SKM-1 (cell line): Measurements from ENCODE around the gene ATF4.
"Not testable (repeated sequence)": the region's sequence is repeated elsewhere in the genome, so short reads cannot be mapped to it uniquely, and the experiment has no call there.

ENCODE experiments used
- DNase-seq: peaks from one replicate; lab custom pipeline; 2025; ENCODE audit not compliant: unreplicated experiment; lab: John Stamatoyannopoulos, UW

Gene ATF4

DNA sequence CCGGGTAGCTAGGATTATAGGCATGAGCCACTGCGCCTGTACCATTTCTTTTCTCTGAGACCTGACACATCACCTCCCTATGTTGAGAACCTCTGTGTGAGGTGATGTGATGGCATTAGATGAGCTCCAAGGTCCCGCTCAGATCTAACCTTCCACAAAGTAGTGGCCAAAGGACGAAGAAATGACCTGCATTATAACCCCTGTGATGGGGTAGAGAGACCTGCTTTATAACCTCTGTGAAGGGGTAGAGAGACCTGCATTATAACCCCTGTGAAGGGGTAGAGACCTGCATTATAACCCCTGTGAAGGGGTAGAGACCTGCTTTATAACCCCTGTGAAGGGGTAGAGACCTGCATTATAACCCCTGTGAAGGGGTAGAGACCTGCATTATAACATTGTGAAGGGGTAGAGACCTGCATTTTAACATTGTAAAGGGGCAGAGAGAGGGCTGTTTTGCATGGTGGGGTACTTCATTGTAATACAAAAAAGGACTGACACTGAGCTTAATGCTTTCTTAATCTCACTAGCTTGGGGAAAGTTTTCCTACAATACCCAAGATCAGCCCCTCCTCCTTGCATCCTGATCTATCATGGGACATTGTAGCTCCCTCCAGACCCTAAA, 9.7 kb upstream of the ATF4 start:
- DNase-seq = no peak

DNA sequence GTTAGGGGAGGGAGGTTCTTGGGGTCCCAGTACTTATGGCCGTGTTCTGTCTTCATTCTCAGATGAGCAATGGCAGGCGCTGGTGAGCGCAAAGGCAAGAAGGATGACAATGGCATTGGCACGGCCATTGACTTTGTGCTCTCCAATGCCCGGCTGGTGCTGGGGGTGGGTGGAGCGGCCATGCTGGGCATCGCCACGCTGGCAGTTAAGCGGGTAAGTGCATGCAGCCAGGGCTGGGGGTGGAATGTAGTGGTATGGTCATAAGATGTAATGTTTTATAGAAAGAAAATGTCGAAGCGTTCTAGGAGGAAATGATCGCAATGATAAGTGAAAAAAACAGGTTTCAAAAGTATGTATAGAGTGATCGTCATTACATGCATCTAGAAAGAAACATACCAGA, 9.1 kb upstream of the ATF4 start:
- DNase-seq = no peak

DNA sequence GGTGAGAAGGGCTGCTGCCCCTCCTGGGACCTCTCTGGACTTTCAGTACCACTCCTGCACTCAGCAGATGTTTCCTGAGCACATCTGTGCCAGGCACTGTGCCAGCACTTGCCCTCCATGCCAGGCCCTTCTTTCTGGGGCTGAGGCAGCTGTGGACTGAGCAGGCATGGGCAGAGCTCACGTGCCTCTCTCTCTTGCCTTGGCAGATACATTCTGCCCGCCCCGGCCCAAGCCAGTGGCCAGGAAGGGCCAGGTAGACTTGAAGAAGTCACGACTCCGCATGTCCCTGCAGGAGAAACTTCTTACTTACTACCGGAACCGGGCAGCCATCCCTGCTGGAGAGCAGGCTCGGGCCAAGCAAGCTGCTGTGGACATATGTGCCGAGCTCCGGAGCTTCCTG, 8.3 kb upstream of the ATF4 start:
- DNase-seq = no peak

DNA sequence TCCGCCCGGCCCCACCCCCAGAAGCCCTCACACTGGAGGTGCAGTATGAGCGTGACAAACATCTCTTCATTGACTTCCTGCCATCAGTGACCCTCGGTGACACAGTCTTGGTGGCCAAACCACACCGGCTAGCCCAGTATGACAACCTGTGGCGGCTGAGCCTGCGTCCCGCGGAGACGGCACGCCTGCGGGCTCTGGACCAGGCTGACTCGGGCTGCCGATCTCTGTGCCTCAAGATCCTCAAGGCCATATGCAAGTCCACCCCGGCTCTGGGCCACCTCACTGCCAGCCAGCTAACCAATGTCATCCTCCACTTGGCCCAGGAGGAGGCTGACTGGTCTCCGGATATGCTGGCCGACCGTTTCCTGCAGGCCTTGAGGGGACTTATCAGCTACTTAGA, 6.6 kb upstream of the ATF4 start:
- no peak for DNase-seq

DNA sequence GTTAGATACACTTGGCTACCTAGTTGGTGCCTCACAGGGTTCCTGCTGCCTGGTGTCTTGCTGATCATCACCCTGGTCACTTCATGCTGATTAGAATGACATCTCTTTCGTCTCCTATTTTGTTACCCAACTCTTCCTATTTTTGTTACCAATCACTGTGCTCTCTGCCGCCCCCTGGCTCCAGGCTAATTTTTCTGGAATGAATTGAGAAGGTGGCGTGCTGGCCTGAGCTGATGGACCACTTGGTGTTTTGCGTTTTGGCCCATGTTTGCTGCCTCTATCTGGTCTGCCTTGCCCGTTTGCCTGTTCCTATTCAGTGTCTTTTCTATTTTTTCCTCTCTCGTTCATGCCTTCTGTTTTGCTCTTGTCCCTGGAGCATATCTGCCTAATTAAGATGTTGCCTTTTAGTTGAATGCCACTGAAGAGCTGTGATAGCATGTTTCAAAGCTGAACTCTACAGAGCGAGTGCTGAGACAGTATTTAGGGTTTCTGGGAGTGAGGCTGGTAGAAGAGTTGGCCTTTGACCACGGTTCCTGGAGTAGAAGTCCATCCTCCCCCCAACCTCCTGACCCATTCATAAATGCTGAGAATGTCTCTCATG, 5.9 kb upstream of the ATF4 start:
- no peak for DNase-seq

DNA sequence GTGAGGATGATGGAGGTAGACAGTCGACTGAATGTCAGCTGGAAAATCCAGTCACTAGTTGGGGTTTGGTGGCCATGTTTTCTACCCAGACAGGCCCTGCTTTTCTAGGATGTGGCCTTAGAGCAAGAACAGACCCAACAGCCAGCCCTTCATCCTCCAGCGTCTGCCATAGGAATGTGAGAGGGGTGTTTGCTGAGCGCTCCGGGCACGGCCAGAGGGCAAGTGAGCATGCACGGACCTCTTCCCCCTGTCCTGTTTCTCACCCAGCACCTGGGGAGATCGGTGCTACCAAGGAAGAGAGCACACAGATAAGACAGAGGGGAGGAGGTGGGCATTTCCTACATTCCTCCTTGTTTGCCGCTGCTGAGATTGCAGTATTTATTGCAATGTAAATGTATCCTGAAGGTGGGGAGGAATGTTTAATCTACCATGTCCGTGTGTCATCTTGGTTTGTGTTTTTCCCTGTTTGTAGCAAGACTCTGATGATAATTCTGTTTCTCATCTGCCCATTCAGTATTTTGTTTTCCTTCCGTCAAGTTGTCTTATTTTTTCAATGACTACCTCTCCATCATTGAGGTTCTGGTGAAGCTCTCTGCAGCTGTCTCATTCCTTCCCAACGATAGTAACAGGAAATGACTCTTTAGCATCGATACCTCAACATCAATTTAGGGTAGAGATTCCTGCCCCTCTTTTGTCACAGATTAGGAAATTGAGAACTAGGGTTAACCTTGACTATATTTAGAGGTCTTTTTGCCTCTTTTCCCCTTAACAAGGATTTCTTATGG, 4.9 kb upstream of the ATF4 start:
- no peak for DNase-seq

DNA sequence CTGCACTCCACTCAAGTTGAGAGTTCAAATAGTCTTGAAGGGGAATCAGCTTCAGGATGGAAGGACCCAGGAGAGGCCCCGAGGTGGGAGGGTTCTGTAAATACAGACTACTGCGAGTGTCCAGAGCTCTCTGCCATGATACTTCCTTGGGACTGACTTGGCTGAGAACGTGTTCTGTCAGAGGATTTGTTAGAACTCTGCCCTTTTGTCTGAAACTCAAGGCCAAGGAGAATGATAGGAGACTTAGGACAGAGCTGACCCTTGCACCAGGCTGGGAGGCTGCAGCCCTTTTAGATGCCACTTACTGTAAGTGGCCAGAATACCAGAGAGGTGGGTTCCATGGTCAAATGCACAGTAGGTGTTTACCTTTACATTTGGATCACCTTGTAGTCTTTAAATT, 2.9 kb upstream of the ATF4 start:
- no peak for DNase-seq

DNA sequence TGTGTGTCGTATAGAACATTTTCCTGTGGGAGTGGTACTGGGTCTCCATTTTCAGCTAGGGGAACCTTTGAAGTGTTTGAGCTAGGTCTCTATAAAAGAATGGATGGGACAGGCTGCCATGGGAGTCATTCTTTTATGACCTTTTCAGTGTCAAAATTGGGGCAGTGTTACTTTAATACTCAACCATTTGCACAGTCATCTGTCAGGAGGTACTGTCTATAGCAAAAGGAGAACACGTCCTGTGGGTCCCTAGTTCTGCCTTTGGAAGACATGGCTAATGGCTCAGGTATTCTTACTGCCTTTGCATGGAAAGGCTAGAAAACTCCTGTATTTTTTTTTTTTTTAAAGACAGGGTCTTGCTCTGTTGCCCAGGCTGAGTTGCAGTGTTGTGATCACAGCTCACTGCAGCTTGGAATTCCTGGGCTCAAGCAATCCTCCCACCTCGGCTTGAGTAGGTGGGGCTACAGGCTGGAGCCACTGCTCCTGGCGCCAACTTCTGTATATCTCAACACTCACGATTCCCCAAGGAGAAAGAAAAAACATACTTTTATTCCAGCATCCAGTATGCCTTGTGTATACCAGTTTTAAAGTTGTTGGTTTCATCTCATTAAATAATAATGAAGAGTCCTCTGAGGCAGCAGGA, 2.1 kb upstream of the ATF4 start:
- no peak for DNase-seq

DNA sequence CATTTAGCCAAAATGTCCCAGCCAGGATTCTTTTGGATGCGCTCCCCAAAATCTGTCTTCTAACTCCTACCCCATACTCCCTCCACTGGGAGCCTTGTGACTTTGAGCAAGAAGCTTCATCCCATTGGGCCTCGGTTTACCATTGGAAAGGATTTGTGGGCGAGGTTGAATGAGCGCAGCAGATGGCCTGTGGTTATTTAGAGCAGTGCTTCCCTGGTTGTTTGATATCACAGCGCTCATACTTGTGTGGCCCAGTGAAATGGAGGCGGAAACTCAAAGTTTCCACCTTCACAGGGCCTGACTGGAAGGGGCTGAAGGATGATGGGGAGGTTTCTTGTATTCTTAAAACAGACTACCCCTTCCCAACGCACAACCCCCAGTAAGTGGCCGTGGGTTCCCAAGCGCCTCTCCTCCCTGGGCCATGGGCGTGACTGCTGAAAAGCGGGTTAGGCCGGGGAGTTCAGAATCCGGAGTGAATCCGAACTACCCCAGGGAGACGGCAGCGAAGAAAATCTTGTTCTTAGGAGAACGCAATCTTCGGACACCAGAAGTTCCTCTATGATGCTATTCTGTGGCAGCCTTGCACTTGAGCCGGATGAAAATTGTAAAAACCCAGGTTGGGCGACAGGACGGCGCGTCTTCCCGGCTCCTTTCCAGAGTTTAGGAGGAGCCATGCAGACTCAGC, 1.2 kb upstream of the ATF4 start:
- DNase-seq = no peak

DNA sequence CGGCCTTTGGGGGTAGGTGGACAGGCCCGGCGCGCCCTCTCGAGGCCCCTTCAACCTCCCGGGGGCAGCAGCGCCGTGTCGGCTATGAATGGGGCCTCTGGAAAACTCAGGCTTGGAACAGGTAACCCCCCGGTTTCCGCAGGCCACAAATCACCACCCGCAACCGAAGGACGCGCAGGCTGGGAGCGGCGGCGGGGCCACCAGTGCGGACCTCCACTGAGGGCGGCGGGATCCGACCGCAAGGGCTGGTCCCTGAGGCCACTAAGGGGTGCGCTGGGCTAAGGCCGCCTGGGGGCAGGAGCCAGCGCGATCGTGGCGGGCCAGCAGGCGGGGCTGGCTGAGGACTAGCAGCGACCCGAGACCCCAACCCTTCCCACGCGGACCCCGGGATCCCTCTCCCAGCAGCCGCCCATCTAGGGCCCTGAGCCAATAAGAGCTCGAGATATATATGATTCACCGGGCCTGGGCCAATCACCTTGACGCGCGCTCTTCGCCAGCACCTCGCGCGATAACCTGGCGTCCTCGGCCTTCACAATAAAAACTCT, 609 bp upstream of the ATF4 start:
- DNase-seq = peak; percentile 94

DNA sequence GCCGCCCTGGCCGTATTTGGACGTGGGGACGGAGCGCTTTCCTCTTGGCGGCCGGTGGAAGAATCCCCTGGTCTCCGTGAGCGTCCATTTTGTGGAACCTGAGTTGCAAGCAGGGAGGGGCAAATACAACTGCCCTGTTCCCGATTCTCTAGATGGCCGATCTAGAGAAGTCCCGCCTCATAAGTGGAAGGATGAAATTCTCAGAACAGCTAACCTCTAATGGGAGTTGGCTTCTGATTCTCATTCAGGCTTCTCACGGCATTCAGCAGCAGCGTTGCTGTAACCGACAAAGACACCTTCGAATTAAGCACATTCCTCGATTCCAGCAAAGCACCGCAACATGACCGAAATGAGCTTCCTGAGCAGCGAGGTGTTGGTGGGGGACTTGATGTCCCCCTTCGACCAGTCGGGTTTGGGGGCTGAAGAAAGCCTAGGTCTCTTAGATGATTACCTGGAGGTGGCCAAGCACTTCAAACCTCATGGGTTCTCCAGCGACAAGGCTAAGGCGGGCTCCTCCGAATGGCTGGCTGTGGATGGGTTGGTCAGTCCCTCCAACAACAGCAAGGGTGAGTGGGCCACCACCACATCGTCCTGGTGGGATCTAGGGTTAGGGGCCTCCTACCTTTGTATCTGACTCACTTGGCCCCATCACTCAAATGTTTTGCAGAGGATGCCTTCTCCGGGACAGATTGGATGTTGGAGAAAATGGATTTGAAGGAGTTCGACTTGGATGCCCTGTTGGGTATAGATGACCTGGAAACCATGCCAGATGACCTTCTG, 934 bp downstream of the ATF4 start:
- DNase-seq = not testable (repeated sequence)

DNA sequence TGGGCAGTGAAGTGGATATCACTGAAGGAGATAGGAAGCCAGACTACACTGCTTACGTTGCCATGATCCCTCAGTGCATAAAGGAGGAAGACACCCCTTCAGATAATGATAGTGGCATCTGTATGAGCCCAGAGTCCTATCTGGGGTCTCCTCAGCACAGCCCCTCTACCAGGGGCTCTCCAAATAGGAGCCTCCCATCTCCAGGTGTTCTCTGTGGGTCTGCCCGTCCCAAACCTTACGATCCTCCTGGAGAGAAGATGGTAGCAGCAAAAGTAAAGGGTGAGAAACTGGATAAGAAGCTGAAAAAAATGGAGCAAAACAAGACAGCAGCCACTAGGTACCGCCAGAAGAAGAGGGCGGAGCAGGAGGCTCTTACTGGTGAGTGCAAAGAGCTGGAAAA, 1.7 kb downstream of the ATF4 start:
- not testable (repeated sequence) for DNase-seq

DNA sequence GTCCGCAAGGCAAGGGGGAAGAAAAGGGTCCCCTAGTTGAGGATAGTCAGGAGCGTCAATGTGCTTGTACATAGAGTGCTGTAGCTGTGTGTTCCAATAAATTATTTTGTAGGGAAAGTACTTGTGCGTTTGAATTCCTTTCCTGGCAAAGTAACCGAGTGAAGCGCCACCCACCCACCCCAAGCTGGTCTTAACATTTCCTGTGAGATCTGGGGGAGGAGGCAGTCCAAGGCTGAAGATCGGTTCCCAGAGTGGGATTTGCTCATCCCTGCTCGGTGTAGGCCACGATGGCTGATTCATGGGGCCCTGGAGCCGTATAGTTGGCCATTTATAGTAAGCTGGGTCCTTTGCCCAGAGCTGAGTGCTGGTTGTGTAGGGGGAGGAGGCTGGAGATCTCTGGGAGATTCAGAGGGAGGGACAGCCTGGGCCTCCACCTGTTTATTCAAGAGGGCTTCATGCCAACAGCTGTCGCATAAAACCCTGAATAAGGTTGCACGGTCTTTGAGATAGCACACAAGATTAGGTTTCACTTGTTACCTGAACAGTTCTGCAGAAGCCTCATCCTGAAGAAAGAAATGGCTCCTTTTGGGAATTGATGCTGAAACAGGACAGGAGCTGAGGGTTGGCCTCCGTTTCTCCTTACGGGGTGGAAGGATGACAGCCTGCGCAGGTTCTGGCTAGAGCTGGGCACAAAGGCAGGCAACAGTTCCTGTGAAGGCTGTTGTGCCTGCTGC, 2.4 kb downstream of the ATF4 start:
- no peak for DNase-seq

DNA sequence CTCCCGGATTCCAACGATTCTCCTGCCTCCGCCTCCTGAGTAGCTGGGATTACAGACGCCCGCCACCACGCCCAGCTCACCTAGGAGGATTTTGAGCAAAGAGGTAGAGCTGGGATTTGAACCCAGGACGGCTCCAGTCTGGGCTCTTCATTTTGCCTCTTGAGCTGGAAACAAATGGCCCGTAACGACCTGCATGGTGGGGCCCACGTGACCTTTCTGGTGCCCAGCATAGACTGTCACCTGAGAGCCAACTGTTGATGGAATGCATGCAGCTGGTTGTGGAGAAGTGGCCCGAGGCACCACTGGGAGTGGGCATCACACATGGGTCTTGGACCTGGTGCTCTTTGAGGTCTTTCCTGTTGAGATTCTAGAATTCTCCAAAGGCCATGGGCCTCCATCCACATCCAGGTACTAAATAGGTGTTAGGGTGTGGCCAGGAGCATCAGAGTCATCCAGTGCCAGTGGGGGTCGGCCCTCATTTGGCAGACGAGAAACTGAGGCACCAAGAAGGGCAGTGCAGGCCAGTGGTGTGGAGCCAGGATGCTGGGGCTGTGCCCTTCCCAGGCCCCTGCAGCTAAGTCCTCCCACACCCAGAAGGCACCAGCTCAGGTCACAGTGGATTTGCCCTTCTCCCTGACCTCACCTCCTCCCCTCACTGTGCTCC, 3.9 kb downstream of the ATF4 start:
- DNase-seq = no peak

DNA sequence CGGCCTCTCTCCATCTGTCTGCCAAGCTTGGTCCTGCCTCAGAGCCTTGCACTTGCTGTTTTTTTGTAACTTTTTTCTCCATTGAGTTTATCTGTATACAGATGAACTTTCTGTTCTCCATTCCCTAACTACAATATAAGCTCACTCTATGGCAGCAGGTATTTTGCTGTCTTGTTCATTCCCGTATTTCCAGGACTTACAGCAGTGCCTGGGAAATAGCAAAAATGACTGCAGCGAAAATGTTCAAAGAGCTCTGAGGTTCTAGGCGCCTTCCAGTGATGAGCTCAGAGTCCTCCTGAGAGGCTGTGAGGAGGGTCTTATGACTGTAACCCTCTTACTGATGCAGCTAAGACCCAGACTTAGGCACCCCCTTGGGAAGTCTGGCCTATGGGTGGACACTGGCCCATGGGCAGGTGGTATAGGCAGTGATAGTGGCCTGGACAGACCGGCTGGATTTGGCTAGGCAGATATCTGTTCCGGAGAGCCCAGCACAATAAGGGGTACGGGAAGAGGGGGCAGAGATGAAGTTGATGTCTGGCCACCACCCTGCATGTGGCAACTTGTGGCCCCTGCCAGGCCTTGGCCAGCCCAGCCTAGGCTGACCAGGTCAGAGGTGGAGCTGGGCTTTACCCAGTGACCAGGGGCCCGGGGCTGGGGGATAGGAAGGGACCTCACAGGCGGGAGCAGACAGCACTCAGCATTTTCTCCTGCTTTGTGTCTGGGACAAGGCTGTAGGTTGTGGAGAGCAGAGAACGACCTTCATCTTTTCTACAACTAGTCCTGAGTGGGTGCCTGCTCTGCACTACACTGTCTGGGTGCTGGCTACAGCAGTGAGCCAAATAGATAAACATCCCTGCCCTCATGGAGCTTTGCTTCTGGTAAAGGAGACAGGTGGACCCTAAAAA, 4.6 kb downstream of the ATF4 start:
- no peak for DNase-seq

DNA sequence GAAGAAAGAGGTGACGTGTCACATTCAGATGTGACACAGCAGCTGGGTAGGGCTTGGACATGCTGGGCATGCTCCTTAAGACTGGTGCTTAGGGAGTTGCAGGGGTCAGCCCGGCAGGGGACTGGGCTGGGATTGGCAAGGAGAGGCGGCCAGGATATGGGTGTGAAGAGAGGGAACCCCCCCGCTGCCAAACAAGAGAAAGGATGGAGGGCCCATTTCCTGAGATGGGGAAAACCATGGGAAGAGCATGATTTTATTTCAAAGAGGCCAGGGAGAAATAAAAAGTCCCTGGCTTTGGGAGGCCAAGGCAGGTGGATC, 5.3 kb downstream of the ATF4 start:
- DNase-seq = no peak

DNA sequence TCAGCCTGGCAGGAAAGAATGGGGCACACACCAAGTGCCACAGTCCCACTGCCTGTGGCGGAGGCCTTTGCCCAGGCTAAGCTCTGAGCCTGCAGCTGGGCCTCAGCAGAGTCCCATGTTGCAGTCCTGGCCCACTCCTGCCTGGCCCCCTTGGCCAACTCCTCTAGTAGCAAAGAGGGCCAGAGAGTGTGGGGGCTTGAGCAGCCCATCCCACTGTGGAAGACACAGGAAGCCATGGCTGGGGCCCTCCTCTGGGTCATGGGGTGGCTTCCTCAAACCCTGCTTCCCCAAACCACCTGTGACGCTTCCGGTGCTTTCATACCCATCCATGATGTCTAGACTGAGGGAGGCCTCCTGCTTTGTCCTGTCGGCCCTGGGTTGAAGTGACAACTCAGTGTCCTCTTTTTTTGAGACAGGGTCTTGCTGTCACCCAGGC, 6.4 kb downstream of the ATF4 start:
- no peak for DNase-seq

DNA sequence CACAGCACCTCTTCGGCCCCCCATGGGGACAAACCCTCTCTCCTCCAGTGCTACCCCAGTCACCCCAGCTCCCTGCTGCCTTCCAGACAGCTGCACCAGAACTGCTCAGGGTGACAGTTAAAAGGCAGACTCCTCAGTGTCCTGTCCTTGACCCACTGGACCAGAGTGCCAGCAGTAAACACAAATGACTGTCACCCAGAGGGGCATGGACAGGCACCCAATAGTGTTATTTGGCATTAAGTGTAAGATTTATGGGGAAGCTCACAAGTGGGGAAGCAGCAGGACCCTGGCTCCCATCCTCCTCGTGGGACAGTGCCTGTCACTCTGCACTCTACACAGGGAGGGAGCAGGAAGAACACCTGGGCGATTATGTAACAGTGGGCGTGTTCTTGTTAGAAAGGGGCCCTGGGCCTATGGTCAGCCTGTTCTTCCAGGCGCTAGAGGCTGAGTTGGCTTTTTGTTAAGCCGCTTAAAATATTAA, 7.2 kb downstream of the ATF4 start:
- no peak for DNase-seq
